Colonic mucosa (tissue), 4 donors: ENCODE results near the gene CCL23. TPM values are rescaled to one million over a fixed set of nuclear protein-coding genes. Genes with fewer than 3 reads are reported as not detected.
A peak's percentile ranks its signal among the peaks of the same experiment; 100 is the strongest.

Experiments used
- DNase-seq: peaks from one replicate; pipeline ENCODE4 v3.0.0-alpha.2; 2020
- H3K27ac ChIP-seq: fragments of 200-600 bp; one replicate; pipeline ENCODE4 v1.8.0; 2021
- H3K27me3 ChIP-seq: fragments of 200-600 bp; one replicate; pipeline ENCODE4 v1.8.0; 2021
- H3K36me3 ChIP-seq: fragments of 200-600 bp; one replicate; pipeline ENCODE4 v1.8.0; 2021
- H3K4me1 ChIP-seq: fragments of 200-600 bp; one replicate; pipeline ENCODE4 v1.8.0; 2021; ENCODE audit warnings: mild to moderate bottlenecking
- H3K4me3 ChIP-seq: fragments of 200-600 bp; one replicate; pipeline ENCODE4 v1.8.0; 2021
- H3K9ac ChIP-seq, 2 donors: one replicate each; pipeline ENCODE4 v1.7.0; 2013; ENCODE audit warnings: control low read depth in 2 of 2, low read depth in 2 of 2, low read length in 2 of 2
- H3K9me3 ChIP-seq: fragments of 200-600 bp; one replicate; pipeline ENCODE4 v1.8.0; 2021
- CTCF ChIP-seq: fragments of 200-600 bp; IDR thresholded peaks from one replicate; pipeline ENCODE4 v1.8.0; 2022; ENCODE audit warnings: antibody characterized with exemption, mild to moderate bottlenecking
- intact Hi-C: fragments of 100-400 bp; cut with DNase I; formaldehyde crosslinking; loops from one replicate; pipeline ENCODE4 v1.14.1; 2022
- total RNA-seq, 2 donors: library from RNA; stranded (reverse); fragmentation: NEBNext Ultra II Directional in 1 of 2; extraction: Animal tissue kit (Norgen Biotek cat#: 25700) in 1 of 2; gene quantifications; one replicate each; pipeline ENCODE4 v1.2.1, GENCODE V29; 2021
- donor health status: healthy.
- donor health status: DM: no; HTN: no; CAD: no.
- donor health status: DM: no; HTN: no; CAD: no.

The CCL23 gene
- total RNA-seq, 2 donors from 2014 or later = 0.59 TPM; not detected in 1

- H3K36me3 ChIP-seq = no peaks in the 10 kb centered on the region
- H3K27ac ChIP-seq = no peak overlapping the region
- DNase-seq = no peak
- H3K4me1 ChIP-seq = no peaks in the 10 kb centered on the region
- no peaks in the 10 kb centered on the region for H3K9me3 ChIP-seq
- H3K9ac ChIP-seq = no peak overlapping the region
- intact Hi-C loops = loop anchor here (5.0 to 10.0 kb wide), 2 partner anchors 95 to 507 kb away; partner anchors contain the start of gene ZNHIT3
- no peak for TF ChIP-seq CTCF
- no peaks in the 10 kb centered on the region for H3K27me3 ChIP-seq
- no peak overlapping the region for H3K4me3 ChIP-seq
These were observed 40.3 kb downstream of the CCL23 start for GRCh38 chr17:35977509-35977908.

DNA sequence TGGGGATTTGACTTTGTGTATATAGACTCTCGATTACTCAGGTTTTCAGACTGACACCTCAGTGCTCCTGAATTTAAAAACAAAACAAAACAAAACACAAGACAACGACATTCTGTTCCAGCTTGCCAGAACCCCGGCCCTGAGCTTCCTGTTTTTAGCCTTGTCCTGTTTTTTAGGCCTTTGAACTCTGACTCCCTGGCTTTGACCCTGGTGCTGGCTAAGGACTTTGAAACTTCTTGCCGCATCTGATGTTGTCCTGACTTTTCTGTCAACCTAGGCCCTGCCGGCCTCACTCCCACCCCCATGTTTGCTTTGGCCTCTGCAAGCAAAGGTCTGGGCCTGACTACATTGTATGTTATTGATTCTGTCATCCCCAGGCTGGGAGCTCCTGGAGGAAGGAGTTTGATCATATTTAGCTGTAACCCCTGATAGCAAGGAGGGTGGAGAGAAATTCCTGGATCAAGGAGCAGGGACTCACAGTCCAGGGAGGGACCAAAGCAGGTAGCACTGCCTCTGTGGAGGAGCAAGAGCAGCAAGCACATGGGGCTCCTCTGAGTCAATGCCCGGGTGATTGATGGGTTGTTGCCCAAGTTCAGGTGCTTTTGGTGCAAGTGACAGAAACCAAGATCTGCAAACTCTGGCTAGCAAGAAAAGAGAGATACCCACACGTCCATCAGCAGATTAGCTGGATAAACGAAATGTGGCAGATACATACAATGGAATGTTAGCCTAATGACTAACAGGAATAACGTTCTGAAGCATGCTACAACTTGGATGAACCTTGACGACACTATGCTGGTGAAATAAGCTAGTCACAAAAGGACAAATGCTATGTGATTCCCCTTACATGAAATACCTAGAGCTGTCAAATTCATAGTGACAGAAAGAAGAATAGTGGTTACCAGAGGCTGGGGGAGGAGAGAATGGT, 44.2 kb downstream of the CCL23 start:
- no peaks in the 10 kb centered on the region for H3K9me3 ChIP-seq
- TF ChIP-seq CTCF = no peak
- no peaks in the 10 kb centered on the region for H3K4me1 ChIP-seq
- no peaks in the 10 kb centered on the region for H3K36me3 ChIP-seq
- DNase-seq = peak; percentile 30
- intact Hi-C loops = loop anchor here (10.0 kb wide), 1 partner anchor 511 kb away; the partner anchor contains the start of gene ZNHIT3
- H3K4me3 ChIP-seq = no peak overlapping the region
- no peaks in the 10 kb centered on the region for H3K27me3 ChIP-seq
- no peak overlapping the region for H3K27ac ChIP-seq
- no peak overlapping the region for H3K9ac ChIP-seq

GRCh38 chr17:35972945-35973332, 44.8 kb downstream of the CCL23 start:
- no peaks in the 10 kb centered on the region for H3K9me3 ChIP-seq
- no peak overlapping the region for H3K27ac ChIP-seq
- DNase-seq = no peak
- intact Hi-C loops = loop anchor here (10.0 kb wide), 1 partner anchor 512 kb away; the partner anchor contains the start of gene ZNHIT3
- no peak overlapping the region for H3K9ac ChIP-seq
- H3K27me3 ChIP-seq = no peaks in the 10 kb centered on the region
- H3K4me3 ChIP-seq = no peak overlapping the region
- no peak for TF ChIP-seq CTCF
- no peaks in the 10 kb centered on the region for H3K4me1 ChIP-seq
- H3K36me3 ChIP-seq = no peaks in the 10 kb centered on the region

DNA sequence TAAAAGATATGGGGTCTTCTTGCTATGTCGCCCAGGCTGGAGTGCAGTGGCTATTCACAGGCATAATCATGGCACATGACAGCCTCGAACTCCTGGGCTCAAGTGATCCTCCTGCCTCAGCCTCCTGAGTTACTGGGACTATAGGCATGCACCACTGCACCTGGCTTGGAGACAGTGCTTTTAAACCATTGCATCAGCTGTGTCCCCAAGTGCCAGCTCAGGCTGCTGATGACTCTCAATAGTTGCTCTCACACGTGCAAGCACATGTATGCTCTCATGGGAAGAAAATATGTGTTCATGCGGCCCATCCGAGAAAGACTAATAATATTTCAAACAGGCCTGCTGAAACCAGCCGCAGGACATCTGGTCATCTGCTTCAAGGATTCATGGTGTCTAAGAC, 45.2 kb downstream of the CCL23 start:
- DNase-seq = no peak
- Histone ChIP-seq H3K4me1 (no peaks in the 10 kb centered on the region), H3K27ac (no peak overlapping the region), H3K36me3 (no peaks in the 10 kb centered on the region), H3K9ac (no peak overlapping the region), H3K9me3 (no peaks in the 10 kb centered on the region), H3K4me3 (no peak overlapping the region), H3K27me3 (no peaks in the 10 kb centered on the region)
- no peak for TF ChIP-seq CTCF
- intact Hi-C loops = loop anchor here (10.0 kb wide), 1 partner anchor 512 kb away; the partner anchor contains the start of gene ZNHIT3

DNA sequence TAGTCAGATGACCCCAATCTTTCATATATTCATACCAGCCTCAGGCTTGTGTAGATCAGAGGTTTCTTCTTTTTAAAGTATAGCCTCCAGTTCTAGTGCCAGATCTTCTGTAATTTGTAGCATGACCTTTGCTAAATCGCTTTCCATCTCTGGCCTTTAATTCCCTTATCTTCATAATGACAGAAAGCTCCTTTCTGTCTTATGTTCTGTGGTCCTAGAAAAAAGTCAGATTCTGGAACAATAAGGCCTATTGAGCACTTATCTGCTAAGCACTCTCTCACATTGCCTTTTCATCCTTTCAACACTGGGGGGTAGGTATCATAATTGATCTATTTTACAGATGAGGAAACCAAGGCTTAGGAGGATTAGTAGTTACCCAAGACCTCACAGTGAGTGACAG, 45.7 kb downstream of the CCL23 start:
- no peak overlapping the region for H3K27ac ChIP-seq
- no peaks in the 10 kb centered on the region for H3K9me3 ChIP-seq
- H3K4me1 ChIP-seq = no peaks in the 10 kb centered on the region
- no peak for TF ChIP-seq CTCF
- no peak for DNase-seq
- no peak overlapping the region for H3K9ac ChIP-seq
- no peak overlapping the region for H3K4me3 ChIP-seq
- H3K36me3 ChIP-seq = no peaks in the 10 kb centered on the region
- no peaks in the 10 kb centered on the region for H3K27me3 ChIP-seq
- intact Hi-C loops = loop anchor here (10.0 kb wide), 1 partner anchor 513 kb away; the partner anchor contains the start of gene ZNHIT3
